ENCODE results near the gene EPHA7. TPM values are rescaled to one million over a fixed set of nuclear protein-coding genes. Genes with fewer than 3 reads are reported as not detected.

Gene EPHA7
- polyA plus RNA-seq, 1 of the 3 experiments (the other 2 are of a cell fraction): under 0.01 TPM

- Histone ChIP-seq H3F3A (replicated peaks; ENCODE audit: insufficient read depth) (no peaks in the 10 kb centered on the region), H3K4me1 (ENCODE audit: control insufficient read depth in 1 of 2, insufficient read depth in 2 of 2, low read depth in 1 of 2, low read length in 1 of 2) (no peaks in the 10 kb centered on the region), H4K20me1 (ENCODE audit: insufficient read depth) (no peaks in the 10 kb centered on the region), H3K9ac (no peak overlapping the region), H3K36me3 (replicated peaks in 1 of 2; ENCODE audit: control insufficient read depth in 1 of 2, insufficient read depth in 2 of 2, low read length in 1 of 2) (no peaks in the 10 kb centered on the region), H3K27me3 (ENCODE audit: insufficient read depth) (no peaks in the 10 kb centered on the region), H3K79me2 (ENCODE audit: insufficient read depth) (no peaks in the 10 kb centered on the region), H3K9me3 (no peaks in the 10 kb centered on the region), H2AFZ (ENCODE audit: low read depth) (no peak overlapping the region), H3K9me2 (no peaks in the 10 kb centered on the region), H3K4me3 (ENCODE audit: low read depth in 2 of 2, low read length in 1 of 2) (no peak overlapping the region), H3K27ac (ENCODE audit: low read depth in 2 of 2, low read length in 1 of 2) (no peak overlapping the region), H3K4me2 (no peak overlapping the region)
- CTCF ChIA-PET: no interaction called here
- no peak for TF ChIP-seq RXRA (IDR thresholded peaks at IDR 0.05; ENCODE audit: borderline replicate concordance, low read depth)
- no peak for TF ChIP-seq RCOR1 (IDR thresholded peaks at IDR 0.05; ENCODE audit: low read length)
- no peak for TF ChIP-seq MXI1 (IDR thresholded peaks at IDR 0.05; ENCODE audit: low read depth, low read length)
- no peak for TF ChIP-seq CTCF (IDR thresholded peaks at IDR 0.05)
- no peak for TF ChIP-seq POLR2AphosphoS5 (IDR thresholded peaks at IDR 0.05; ENCODE audit: low read depth, low read length)
- TF ChIP-seq TEAD4 (IDR thresholded peaks at IDR 0.05; ENCODE audit: borderline replicate concordance, insufficient read depth): no peak
- TF ChIP-seq NRF1 (IDR thresholded peaks at IDR 0.05; ENCODE audit: low read depth, low read length): no peak
- no peak for TF ChIP-seq MEF2A (IDR thresholded peaks at IDR 0.05; ENCODE audit: borderline replicate concordance, low read depth)
- no peak for TF ChIP-seq SMC3 (IDR thresholded peaks at IDR 0.05; ENCODE audit: low read depth, low read length)
- TF ChIP-seq RFX5 (IDR thresholded peaks at IDR 0.05; ENCODE audit: low read length): no peak
- TF ChIP-seq EP300 (IDR thresholded peaks at IDR 0.05; ENCODE audit: borderline replicate concordance in 1 of 2, low read depth in 1 of 2, low read length in 1 of 2): no peak
- TF ChIP-seq GATA2 (CRISPR knock-in tag; IDR thresholded peaks at IDR 0.05): no peak
- TF ChIP-seq FOSL2 (IDR thresholded peaks at IDR 0.05; ENCODE audit: borderline replicate concordance, low read depth): no peak
- DNase-seq: no peak
- POLR2A ChIA-PET: no interaction called here
Observed at GRCh38 chr6:93210908-93211307, 208.5 kb downstream of the EPHA7 start.

DNA sequence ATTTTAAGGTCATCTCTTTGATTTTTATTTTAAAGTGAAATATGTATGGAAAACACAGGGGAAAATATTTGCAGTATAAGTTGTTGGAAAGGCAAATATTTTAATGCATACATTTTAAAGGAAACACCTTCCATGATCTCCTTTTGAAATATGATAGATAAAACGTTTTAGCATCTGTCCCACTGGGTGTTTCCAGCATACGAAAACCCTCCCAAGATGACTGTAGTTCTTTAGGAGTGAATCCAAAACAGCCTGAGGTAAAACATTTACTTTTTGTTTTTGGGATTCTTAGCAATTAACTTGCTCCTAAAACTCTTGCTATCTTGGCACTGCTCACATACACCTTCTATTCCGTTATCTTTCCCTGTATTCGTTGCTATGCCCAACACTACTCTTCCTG lies 210.0 kb downstream of the EPHA7 start:
- Histone ChIP-seq H3K4me1 (ENCODE audit: control insufficient read depth in 1 of 2, insufficient read depth in 2 of 2, low read depth in 1 of 2, low read length in 1 of 2) (no peaks in the 10 kb centered on the region), H3K36me3 (replicated peaks in 1 of 2; ENCODE audit: control insufficient read depth in 1 of 2, insufficient read depth in 2 of 2, low read length in 1 of 2) (no peaks in the 10 kb centered on the region), H4K20me1 (ENCODE audit: insufficient read depth) (no peaks in the 10 kb centered on the region), H2AFZ (ENCODE audit: low read depth) (no peak overlapping the region), H3K4me2 (no peak overlapping the region), H3K4me3 (ENCODE audit: low read depth in 2 of 2, low read length in 1 of 2) (no peak overlapping the region), H3K27me3 (ENCODE audit: insufficient read depth) (no peaks in the 10 kb centered on the region), H3K9me3 (no peaks in the 10 kb centered on the region), H3F3A (replicated peaks; ENCODE audit: insufficient read depth) (no peaks in the 10 kb centered on the region), H3K27ac (ENCODE audit: low read depth in 2 of 2, low read length in 1 of 2) (no peak overlapping the region), H3K9ac (no peak overlapping the region), H3K9me2 (no peaks in the 10 kb centered on the region), H3K79me2 (ENCODE audit: insufficient read depth) (no peaks in the 10 kb centered on the region)
- ChIA-PET POLR2A (no interaction called here), CTCF (no interaction called here)
- no peak for DNase-seq
- 3% methylated on average over 4 of the region's 4 CpGs for WGBS (ENCODE audit: low lambda C conversion rate)
- TF ChIP-seq FOXM1 (IDR thresholded peaks at IDR 0.05; ENCODE audit: low read depth): no peak
- no peak for TF ChIP-seq MXI1 (IDR thresholded peaks at IDR 0.05; ENCODE audit: low read depth, low read length)
- no peak for TF ChIP-seq ZBTB33 (IDR thresholded peaks at IDR 0.05; ENCODE audit: borderline replicate concordance, low read depth)

Measured in SK-N-SH (cell line).